ENCODE results near the gene MBD3L2B.
"Not testable (repeated sequence)": the region's sequence is repeated elsewhere in the genome, so short reads cannot be mapped to it uniquely, and the experiment has no call there.

The MBD3L2B gene

DNA sequence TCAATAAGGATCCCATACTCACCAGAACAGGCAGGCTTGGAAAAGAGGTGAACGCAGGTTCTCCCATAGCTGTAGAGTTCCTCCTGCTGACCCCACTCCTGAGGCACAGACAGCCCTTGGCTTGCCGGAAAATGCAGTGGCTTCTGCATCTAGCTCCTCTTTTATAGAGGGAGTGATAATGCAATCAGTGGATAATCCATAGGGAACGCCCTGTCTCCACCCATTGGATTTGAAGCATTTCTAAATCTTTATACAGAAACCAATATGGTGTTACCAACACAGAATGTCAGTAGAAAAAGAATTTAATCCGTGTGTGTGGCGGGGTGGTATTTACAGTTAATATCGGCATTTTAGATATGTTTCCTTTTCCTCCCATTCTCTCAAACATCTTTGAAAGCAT is at the start of gene MBD3L2B:
Gene MBD3L2B (minus strand): TSS at position 101 of the 400 bp plus-strand sequence. CDS start 34 bp downstream, at position 67.
- ATAC-seq = not testable (repeated sequence)

DNA sequence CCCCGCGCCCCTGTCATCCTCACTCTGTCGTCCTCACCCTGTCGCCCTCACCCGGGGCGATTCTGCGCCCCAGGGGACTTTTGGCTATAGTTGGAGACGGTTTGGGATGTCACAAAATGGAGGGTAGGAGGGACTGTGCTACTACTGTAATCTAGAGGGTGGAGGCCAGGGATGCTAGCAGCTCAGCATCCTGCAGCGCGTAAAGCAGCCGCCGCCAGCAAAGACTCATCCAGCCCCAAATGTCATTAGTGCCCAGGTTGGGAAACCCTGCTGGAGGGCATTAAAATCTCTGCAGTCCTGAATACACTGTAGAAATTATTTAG is 48.6 kb upstream of the MBD3L2B start:
- ATAC-seq = peak in 1 of 2 donors; percentile 11

- ATAC-seq = peak; percentile 94 to 96
These were observed 48.0 kb upstream of the MBD3L2B start, which contains the start of gene ZNF557 for GRCh38 chr19:7069042-7069903. TSS of gene ZNF557 (plus strand) at chr19:7069703. CDS start at chr19:7075075, 5,372 bp downstream.

DNA sequence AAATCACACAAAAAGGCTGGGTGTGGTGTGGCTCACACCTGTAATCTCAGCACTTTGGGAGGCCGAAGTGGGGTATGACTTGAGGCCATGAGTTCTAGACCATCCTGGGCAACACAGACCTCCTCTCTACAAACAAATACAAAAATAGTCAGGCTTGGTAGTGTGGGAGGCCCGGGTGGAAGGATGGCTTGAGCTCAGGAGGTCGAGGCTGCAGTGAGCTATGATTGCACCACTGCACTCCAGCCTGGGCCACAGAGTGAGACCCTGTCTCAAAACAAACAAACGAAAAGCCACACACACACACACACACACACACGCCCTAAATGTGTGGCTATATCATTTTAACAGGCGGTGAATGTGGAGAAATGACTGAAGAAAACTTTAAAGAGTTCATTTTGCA is 47.4 kb upstream of the MBD3L2B start:
- no peak for ATAC-seq

- no peak for ATAC-seq
These were observed 46.5 kb upstream of the MBD3L2B start for GRCh38 chr19:7067716-7068115.

DNA sequence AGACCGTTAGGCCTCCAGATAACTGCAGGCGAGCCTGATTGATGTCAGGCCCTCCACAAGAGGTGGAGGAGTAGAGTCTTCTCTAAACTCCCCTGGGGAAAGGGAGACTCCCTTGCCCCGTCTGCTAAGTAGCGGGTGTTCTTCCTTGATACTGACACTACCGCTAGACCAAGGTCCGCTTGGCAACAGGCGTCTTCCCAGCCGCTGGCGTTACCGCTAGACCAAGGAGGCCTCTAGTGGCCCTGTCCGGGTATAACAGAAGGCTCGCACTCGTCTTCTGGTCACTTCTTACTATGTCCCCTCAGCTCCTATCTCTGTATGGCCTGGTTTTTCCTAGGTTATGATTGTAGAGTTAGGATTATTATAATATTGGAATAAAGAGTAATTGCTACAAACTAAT is 45.9 kb upstream of the MBD3L2B start:
- not testable (repeated sequence) for ATAC-seq

DNA sequence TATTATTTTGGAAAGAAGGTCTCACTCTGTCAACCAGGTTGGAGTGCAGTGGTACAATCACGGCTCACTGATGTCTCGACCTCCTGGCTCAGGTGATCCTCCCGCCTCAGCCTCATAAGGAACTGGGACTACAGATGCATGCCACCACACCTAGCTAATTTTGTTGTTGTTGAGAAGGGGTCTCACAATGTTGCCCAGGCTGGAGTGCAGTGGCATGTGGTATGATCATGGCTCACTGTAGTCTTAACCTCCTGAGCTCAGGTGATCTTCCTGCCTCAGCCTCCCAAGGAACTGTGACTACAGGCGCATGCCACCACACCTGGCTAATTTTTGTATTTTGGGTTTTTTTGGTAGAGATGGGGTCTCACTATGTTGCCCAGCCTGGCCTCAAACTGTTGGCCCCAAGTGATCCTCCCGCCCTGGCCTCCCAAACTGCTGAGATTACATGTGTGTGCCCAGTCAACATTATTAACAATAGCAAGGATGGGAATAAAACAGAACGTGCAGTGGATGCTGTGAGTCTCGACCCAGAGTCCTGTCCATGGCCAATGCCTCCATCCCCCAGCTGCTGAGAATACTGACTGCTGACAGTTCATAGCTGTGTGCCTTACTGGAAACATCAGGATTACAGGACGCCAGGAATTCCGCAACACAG is 42.7 kb upstream of the MBD3L2B start:
- ATAC-seq = no peak

- no peak for ATAC-seq
These were observed 42.1 kb upstream of the MBD3L2B start for GRCh38 chr19:7063339-7063738.

DNA sequence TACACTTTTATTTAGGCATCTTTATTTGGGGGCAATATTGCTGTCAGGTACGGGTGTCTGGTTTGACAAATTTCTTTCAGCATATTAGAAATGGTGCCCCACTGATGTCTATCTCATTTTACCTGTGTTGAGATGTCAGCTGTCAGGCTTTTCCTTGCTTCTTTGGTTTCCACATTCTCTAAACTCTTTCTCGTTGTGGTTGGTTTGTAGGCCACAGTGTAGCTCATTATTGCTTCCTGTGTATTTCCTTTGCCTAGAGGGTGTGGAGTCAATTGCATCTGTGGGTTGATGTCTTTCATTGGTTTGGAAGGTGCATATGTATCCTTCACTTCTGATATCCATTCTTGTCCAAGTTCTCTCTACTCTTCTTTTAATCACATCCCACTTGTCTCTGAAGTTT is 38.7 kb upstream of the MBD3L2B start:
- ATAC-seq = not testable (repeated sequence)

DNA sequence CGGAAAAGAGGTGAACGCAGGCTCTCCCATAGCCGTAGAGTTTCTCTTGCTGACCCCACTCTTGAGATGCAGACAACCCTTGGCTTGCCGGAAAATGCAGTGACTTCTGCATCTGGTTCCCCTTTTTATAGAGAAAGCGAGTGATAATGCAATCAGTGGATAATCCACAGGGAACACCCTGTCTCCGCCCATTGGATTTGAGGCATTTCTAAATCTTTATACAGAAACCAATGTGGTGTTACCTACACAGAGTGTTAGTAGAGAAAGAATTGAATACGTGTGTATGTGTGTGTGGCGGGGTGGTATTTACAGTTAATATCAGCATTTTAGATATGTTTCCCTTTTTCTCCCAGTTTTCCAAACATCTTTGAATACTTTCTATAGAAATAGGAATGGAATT is 37.3 kb upstream of the MBD3L2B start, which contains the start of gene MBD3L3:
Gene MBD3L3 (minus strand): TSS at position 101 of the 400 bp plus-strand sequence. CDS start 71 bp downstream, at position 30.
- ATAC-seq = not testable (repeated sequence)

DNA sequence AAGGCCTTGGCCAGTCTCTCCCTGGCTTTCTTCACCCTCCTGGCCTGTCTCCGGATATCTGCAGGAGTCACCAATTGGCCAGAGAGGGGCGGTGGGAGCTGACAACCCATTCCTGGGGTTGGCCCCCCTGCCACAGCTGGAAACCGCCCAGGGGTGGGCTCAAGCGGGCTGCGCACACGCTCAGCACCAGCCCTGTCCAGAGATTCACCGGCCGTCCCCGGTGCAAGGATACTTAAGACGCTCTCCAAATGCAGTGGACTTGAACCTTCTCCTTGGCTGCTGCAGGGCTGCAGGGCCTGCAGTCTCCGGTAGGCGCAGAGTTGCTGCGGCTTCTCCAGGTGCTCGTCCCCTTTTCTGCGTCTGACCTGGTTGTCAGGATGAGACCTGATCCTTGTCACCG is 35.1 kb upstream of the MBD3L2B start:
- ATAC-seq = not testable (repeated sequence)

DNA sequence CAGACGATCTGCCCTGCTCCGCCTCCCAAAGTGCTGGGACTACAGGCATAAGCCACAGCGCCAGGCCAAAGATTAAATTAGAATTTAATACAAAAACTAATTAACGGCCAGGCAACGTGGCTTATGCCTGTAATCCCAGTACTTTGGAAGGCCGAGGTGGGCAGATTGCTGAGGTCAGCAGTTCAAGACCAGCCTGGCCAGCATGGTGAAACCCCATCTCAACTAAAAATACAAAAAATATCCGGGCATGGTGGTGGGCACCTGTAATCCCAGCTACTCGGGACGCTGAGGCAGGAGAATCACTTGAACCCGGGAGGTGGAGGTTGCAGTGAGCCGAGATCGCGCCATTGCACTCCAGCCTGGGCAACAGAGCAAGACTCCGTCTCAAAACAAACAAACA is 34.4 kb upstream of the MBD3L2B start:
- not testable (repeated sequence) for ATAC-seq

DNA sequence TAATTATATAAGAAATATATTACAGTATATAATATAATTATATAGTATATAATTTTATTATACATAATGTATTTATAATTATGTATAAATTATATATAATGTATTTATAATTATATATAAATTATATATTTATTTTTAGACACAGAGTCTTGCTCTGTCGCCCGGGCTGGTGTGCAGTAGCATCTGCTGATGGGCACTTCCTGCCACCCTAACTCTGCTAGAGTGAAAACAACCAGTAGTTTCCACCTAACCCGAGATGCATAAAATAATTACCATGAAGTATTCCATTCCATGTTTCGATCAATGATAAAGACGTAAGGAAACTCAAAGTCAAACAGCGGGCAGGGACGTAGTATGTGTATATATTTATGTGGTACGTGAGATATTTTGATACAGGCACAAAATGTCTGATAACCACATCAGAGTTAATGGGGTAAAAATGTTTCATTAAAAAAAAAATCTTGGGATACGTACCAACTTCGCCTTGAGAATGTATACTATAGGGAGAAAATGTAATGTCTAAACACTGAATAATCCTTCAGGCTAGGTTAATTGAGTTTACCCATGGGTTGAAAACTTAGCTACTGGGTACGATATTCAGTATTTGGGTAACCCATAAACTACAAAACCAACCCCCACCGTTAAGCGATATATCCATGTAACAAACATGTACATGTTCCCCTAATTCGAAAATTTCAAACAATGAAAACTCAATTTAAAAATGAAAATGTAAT is 33.6 kb upstream of the MBD3L2B start:
- ATAC-seq = not testable (repeated sequence)

DNA sequence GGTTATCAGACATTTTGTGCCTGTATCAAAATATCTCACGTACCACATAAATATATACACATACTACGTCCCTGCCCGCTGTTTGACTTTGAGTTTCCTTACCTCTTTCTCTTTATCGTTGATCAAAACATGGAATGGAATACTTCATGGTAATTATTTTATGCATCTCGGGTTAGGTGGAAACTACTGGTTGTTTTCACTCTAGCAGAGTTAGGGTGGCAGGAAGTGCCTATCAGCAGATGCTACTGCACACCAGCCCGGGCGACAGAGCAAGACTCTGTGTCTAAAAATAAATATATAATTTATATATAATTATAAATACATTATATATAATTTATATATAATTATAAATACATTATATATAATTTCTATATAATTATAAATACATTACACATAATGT is 31.7 kb upstream of the MBD3L2B start:
- not testable (repeated sequence) for ATAC-seq

- ATAC-seq = not testable (repeated sequence)
These were observed 30.2 kb upstream of the MBD3L2B start for GRCh38 chr19:7051421-7051820.

DNA sequence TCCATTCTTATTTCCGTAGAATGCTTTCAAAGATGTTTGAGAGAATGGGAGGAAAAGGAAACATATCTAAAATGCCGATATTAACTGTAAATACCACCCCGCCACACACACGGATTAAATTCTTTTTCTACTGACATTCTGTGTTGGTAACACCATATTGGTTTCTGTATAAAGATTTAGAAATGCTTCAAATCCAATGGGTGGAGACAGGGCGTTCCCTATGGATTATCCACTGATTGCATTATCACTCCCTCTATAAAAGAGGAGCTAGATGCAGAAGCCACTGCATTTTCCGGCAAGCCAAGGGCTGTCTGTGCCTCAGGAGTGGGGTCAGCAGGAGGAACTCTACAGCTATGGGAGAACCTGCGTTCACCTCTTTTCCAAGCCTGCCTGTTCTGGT is 27.8 kb upstream of the MBD3L2B start, which contains the start of gene MBD3L2:
Gene MBD3L2 (plus strand): TSS at position 301 of the 400 bp plus-strand sequence. CDS start 53 bp downstream, at position 354.
- ATAC-seq = not testable (repeated sequence)

DNA sequence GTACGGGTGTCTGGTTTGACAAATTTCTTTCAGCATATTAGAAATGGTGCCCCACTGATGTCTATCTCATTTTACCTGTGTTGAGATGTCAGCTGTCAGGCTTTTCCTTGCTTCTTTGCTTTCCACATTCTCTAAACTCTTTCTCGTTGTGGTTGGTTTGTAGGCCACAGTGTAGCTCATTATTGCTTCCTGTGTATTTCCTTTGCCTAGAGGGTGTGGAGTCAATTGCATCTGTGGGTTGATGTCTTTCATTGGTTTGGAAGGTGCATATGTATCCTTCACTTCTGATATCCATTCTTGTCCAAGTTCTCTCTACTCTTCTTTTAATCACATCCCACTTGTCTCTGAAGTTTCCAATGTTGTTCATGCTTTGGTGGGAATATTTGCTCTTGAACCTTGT is 20.3 kb upstream of the MBD3L2B start:
- ATAC-seq = not testable (repeated sequence)

- not testable (repeated sequence) for ATAC-seq
These were observed 18.8 kb upstream of the MBD3L2B start, which contains the start of gene MBD3L4 for GRCh38 chr19:7040079-7040478. TSS of gene MBD3L4 (minus strand) at chr19:7040179. CDS start at chr19:7040144, 35 bp downstream.

- not testable (repeated sequence) for ATAC-seq
These were observed 9.0 kb upstream of the MBD3L2B start, which contains the start of gene MBD3L5 for GRCh38 chr19:7030278-7030677. TSS of gene MBD3L5 (plus strand) at chr19:7030578. CDS start at chr19:7030612, 34 bp downstream.

- not testable (repeated sequence) for ATAC-seq
These were observed 7.6 kb upstream of the MBD3L2B start for GRCh38 chr19:7028790-7029189.

- no peak for ATAC-seq
These were observed 2.4 kb downstream of the MBD3L2B start for GRCh38 chr19:7018828-7019227.

GRCh38 chr19:7013678-7014077 is 7.6 kb downstream of the MBD3L2B start:
- peak in 1 of 2 donors; percentile 36 for ATAC-seq

Measured in activated CD4-positive, CD25-positive, alpha-beta regulatory T cell treated with anti-CD3 and anti-CD28 coated beads, Interleukin-2, amount 50 U/mL, for 24 hours (primary cell).